ENCODE measurements around the gene CSH2.
"Not testable (repeated sequence)": the region's sequence is repeated elsewhere in the genome, so short reads cannot be mapped to it uniquely, and the experiment has no call there.

The CSH2 gene

GRCh38 chr17:63896524-63897354 lies 23.3 kb upstream of the CSH2 start, which contains the start of gene CSH1:
Gene CSH1, minus strand, starts transcription at chr17:63896574. Its CDS starts 63 bp downstream, at chr17:63896511.
- DNase-seq (ENCODE audit: low spot score), result not testable (repeated sequence)

- not testable (repeated sequence) for DNase-seq (ENCODE audit: low spot score)
Observed at GRCh38 chr17:63894821-63895220, 21.3 kb upstream of the CSH2 start.

- DNase-seq (ENCODE audit: low spot score), result not testable (repeated sequence)
Observed at GRCh38 chr17:63894021-63894420, 20.5 kb upstream of the CSH2 start.

GRCh38 chr17:63892316-63893037 lies 19.0 kb upstream of the CSH2 start:
- not testable (repeated sequence) for DNase-seq (ENCODE audit: low spot score)

GRCh38 chr17:63889026-63889848 lies 15.8 kb upstream of the CSH2 start:
- not testable (repeated sequence) for DNase-seq (ENCODE audit: low spot score)

- not testable (repeated sequence) for DNase-seq (ENCODE audit: low spot score)
Observed at GRCh38 chr17:63885119-63885518, 11.6 kb upstream of the CSH2 start.

- not testable (repeated sequence) for DNase-seq (ENCODE audit: low spot score)
Observed at GRCh38 chr17:63882626-63883126, 9.2 kb upstream of the CSH2 start.

GRCh38 chr17:63881935-63882601 lies 8.6 kb upstream of the CSH2 start, which contains the start of gene GH2:
Gene GH2, minus strand, starts transcription at chr17:63881944. Its CDS starts 143 bp downstream, at chr17:63881801.
- DNase-seq (ENCODE audit: low spot score), result no peak

- not testable (repeated sequence) for DNase-seq (ENCODE audit: low spot score)
Observed at GRCh38 chr17:63881337-63881736, 7.9 kb upstream of the CSH2 start.

GRCh38 chr17:63880706-63881105 lies 7.2 kb upstream of the CSH2 start:
- DNase-seq (ENCODE audit: low spot score), result no peak

- DNase-seq (ENCODE audit: low spot score), result not testable (repeated sequence)
Observed at GRCh38 chr17:63878413-63878812, 4.9 kb upstream of the CSH2 start.

GRCh38 chr17:63874693-63875092 lies 1.2 kb upstream of the CSH2 start:
- not testable (repeated sequence) for DNase-seq (ENCODE audit: low spot score)

GRCh38 chr17:63874061-63874626 lies 667 bp upstream of the CSH2 start:
- not testable (repeated sequence) for DNase-seq (ENCODE audit: low spot score)

- not testable (repeated sequence) for DNase-seq (ENCODE audit: low spot score)
Observed at GRCh38 chr17:63871646-63872365, 1.7 kb downstream of the CSH2 start.

- not testable (repeated sequence) for DNase-seq (ENCODE audit: low spot score)
Observed at GRCh38 chr17:63870292-63870665, 3.2 kb downstream of the CSH2 start.

- not testable (repeated sequence) for DNase-seq (ENCODE audit: low spot score)
Observed at GRCh38 chr17:63869491-63870291, 3.8 kb downstream of the CSH2 start.

- DNase-seq (ENCODE audit: low spot score), result not testable (repeated sequence)
Observed at GRCh38 chr17:63866625-63867024, 6.9 kb downstream of the CSH2 start.

- no peak for DNase-seq (ENCODE audit: low spot score)
Observed at GRCh38 chr17:63859257-63859656, 14.2 kb downstream of the CSH2 start.

- DNase-seq (ENCODE audit: low spot score), result not testable (repeated sequence)
Observed at GRCh38 chr17:63856425-63856824, 17.1 kb downstream of the CSH2 start.
